Left hindlimb (tissue), 1 donor: Measurements from ENCODE around the gene PTX4.

Source experiments
- DNase-seq: peaks from one replicate; pipeline ENCODE4 v3.0.0-alpha.2; 2018

Gene PTX4

GRCh38 chr16:1499756-1500464 is 11.2 kb upstream of the PTX4 start:
- DNase-seq = peak; percentile 23

GRCh38 chr16:1498899-1499676 is 10.3 kb upstream of the PTX4 start:
- peak; percentile 17 for DNase-seq

GRCh38 chr16:1497014-1497598 is 8.4 kb upstream of the PTX4 start:
- peak; percentile 11 for DNase-seq

DNA sequence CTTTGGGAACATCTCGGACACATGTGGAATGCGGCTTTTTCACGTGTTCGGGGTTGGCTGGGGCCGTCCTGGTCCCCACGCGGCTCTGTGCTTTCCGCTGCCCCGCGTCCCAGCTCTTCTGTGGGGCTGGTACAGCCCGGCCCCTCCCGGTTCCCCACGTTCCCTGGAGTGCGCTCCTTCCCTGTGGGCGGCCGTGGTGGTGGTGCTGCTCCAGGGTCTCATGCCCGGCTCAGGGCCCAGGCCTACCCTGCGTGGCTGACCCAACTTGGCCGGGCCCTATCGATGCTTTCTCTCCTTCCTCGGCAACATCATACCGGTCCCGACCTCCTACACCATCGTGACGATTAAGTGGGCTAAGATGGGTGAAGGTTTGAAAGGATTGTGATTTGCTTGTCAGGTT is 7.7 kb upstream of the PTX4 start:
- peak; percentile 5 for DNase-seq

DNA sequence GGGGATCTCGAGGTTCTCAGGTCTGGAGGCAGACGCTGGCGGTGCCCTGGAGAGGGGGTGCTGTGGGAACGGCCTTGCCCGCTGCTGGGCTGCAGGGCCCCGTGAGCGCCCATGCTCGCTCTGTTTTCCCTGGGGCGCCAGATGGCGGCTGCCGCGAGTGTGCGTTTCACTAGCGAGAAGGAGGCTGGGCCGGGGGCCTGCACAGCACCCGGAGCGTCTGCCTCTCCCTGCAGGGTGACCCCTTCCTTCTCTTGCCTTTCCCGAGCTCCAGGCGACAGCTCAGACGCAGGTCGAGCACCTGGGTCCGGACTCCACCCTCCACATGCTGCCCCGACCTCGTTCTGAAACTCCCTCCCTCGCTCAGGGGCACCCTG is 7.1 kb upstream of the PTX4 start:
- no peak for DNase-seq

- DNase-seq = no peak
Observed at GRCh38 chr16:1495211-1495888, 6.6 kb upstream of the PTX4 start.

DNA sequence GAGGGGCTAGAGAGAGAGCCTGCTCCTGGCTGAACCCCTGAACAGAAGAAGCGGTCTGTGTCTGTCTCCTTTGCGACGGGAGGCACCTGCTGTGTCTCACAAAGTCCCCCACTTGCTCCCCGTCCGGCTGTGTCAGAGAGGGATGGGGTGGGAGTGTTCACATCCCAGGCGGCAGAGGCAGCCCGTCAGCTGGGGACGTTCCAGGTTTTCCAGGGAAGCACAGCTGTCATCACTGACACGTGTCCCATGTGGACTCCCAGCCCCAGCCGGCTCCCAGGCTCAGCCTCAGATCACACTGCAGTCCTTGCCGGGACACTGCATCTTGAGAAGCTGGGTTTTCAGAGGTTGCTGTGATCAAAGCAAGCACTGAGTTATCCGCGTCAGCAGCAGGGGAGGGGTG is 6.0 kb upstream of the PTX4 start:
- DNase-seq = no peak

- no peak for DNase-seq
Observed at GRCh38 chr16:1494129-1494640, 5.4 kb upstream of the PTX4 start.

DNA sequence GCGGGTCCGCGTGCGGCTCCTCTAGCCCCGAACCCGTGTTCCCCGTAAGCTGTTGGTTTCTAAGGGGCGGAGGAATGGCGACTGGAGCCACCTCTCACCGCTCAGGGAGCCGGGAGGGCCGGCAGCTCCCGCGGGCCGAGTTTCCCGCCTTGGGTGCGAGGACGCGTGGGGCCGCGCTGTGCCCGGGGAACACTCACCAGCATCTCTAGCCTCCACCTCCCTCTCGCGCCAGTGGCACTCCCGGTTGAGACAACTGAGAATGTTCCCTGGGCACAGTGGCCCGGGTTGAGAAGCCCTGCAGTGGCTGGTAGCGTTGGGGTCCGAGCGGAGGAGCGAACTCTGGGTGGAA is 5.0 kb upstream of the PTX4 start:
- no peak for DNase-seq

- peak; percentile 87 for DNase-seq
Observed at GRCh38 chr16:1492923-1493745, 4.4 kb upstream of the PTX4 start, which contains the start of gene TELO2. Gene TELO2 (plus strand): TSS chr16:1493360. CDS start chr16:1494282, 922 bp downstream.

DNA sequence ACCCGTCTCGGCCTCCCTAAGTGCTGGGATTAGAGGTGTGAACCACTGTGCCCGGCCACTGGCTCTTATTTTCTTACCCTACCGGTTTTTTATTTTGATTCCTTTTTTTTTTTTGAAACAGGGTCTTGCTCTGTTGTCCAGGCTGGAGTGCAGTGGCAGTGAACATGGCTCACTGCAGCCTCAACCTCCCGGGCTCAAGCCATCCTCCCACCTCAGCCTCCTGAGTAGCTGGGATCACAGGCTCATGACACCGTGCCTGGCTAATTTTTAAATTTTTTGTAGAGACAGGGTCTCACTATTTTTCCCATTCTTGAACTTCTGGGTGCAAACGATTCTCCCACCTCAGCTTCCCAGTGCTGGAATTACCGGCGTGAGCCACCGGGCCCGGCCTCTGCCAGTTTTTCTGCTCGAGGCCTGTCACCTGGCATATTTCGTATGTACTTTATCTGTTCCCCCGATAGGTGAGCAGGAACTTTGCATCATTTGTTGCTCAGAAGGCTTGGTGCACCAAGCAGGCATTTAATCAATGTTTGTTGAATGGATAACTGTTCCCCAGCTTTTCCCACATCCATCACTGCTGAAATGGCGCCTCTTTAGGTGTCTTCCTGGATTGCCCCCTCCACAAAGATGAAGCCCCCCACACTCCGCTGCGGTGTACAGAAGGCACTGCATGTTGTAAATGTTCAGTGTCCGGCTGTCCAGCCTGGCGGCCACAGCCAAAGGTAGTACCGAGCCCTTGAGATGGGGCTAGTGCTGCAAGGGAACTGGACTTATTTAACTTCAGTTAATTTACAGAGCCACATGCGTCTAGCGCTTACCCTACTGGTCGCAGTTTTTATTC is 3.6 kb upstream of the PTX4 start:
- DNase-seq = no peak

GRCh38 chr16:1491327-1491726 is 2.6 kb upstream of the PTX4 start:
- no peak for DNase-seq

DNA sequence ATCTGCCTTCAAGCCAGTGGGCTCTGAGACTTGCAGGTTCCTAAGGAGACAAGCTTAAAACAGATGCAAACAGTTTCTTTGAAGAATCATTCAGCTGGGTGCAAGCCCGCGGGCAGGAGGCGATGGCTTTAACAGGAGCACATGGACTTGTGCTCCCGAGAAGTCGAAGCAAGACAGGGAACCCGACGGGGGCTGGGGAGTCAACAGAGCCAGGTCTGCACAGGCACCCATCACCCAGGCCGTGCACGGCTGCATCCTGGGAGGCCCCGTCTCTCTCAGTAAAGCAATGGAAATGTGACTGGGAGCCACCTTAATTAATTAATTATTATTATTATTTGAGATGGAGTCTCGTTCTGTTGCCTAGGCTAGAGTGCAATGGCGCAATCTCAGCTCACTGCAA is 333 bp upstream of the PTX4 start:
- no peak for DNase-seq

GRCh38 chr16:1488054-1488601 is 616 bp downstream of the PTX4 start:
- no peak for DNase-seq

DNA sequence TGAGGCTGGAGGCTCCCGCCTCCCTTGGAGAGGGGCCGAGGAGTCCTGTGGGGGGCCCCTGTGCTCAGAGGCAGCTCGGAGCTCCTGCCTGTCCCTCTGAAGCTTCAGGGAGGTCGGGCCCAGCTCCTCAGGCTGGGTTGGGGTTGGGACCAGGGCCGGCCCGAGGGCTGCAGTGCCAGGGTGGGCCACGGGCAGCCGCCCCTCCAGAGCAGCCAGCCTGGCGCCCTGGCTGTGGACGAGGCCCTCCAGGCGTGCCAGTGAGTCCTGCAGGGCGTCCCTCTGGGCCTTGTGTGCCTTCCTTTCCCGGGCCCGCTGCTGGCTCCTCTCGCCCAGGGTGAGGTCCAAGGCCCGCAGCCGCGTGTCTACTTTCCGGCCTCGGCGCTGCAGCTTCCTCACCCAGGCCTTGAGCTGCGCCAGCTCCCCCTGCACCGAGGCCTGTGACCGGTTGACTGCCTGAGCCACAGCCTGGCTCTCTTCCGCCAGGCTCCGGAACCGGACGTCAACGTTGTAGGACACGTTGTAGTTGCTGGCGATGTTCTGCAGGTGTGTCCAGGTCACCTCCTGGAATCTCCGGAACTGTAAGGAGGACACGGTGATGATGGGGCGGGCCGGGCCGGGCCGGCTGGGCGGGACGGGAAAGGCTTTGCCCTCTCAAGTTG is 1.2 kb downstream of the PTX4 start:
- DNase-seq = no peak

DNA sequence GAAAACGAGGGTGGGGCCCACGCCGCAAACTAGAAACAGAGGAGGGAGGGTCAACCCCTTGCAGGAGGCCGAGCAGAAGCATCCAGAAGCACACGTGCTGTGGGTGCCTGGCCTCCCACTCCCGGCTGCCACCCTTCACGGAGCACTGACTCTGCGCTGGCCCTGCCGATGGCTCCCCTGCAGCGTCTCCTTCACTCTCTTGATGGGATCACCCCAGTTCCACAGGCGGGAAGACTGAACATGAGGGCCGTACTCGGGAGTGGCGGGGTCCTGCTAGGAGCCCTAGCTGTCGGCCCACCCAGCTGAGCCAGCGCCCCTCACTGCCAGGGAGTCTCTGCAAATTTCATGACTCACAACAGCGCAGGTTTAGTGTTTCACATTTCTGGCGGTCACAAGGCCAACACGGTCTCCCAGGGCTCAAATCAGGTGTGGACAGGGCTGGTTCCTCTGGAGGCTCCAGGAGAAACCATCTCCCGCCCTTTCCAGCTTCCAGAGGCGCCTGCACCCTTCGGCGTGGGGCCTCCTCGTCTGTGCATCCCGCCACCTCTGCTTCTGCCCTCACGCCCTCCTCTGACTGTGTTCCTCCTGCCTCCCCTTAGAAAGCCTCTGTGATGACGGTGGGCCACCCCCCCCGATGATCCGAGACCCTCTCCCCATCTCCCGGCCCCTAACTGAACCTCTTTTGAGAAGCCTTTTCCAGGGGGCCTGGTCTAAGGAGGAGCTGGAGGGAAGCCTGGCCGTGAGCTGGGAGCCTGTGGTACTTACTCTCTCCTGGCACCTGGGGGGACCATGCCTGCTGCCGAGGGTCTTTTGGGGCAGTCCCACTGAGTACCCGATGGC is 2.0 kb downstream of the PTX4 start:
- no peak for DNase-seq

GRCh38 chr16:1485847-1486496 is 2.8 kb downstream of the PTX4 start:
- DNase-seq = no peak

DNA sequence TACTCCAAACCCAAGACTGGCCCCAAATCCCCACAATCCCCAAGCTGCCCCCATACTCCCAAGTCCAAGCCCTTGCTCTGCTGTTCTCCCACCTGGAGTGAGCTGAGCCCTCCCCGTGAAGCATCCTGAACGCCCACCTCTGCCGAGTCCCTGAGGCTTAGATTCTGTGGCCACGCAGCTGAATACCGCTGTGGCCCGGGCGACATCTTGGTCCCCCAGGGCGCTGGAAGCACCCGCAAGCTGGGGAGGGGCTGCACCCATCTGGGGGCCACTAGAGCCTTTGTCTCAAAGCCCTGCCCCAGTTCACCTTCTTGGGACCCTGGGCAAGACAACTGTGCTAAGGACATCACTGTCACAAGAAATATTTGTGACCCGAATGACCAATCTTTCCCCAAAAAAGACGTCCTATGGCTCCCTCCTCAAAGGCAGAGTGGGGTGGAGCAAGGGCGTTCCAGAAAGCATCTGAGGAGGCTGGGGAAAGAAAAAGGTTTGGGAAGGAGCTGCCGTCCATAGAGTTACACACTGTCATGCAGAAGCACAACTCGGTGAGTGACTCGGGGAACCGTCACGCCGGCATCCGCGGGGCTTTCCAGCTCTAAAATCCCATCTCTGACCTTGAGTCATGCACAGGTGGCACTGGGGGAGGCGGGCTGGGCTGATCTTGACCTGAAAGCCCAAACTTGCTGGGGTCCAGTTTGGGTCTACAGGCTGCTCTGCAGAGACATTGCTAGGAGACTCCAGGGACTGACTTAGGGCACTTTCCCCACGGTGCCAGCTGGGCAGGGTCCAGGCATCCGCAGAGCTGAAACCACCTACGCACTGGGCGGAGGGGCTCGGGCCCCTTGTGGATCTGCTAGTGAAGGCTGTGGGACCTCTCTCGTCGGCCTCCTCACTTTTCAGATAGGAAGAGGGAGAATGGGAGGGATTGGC is 6.6 kb downstream of the PTX4 start:
- no peak for DNase-seq
